GM12865 (cell line): Measurements from ENCODE around the gene TDRD10.

Experiments
- DNase-seq: peaks from one replicate; pipeline ENCODE4 v3.0.0; 2010; ENCODE audit warnings: low read depth
- H3K4me3 ChIP-seq: 2 replicates; pipeline ENCODE4 v1.5.1; 2011; ENCODE audit warnings: mild to moderate bottlenecking, low read depth, low read length, control low read depth
- TF ChIP-seq, protein P1 (sequence below): IDR thresholded peaks from 2 replicates; pipeline ENCODE4 v1.5.1; 2011; ENCODE audit warnings: low read length, control low read depth, low read depth, inconsistent platforms; ENCODE audit not compliant: insufficient read depth; ENCODE audit errors: missing control alignments

TDRD10 gene

DNA sequence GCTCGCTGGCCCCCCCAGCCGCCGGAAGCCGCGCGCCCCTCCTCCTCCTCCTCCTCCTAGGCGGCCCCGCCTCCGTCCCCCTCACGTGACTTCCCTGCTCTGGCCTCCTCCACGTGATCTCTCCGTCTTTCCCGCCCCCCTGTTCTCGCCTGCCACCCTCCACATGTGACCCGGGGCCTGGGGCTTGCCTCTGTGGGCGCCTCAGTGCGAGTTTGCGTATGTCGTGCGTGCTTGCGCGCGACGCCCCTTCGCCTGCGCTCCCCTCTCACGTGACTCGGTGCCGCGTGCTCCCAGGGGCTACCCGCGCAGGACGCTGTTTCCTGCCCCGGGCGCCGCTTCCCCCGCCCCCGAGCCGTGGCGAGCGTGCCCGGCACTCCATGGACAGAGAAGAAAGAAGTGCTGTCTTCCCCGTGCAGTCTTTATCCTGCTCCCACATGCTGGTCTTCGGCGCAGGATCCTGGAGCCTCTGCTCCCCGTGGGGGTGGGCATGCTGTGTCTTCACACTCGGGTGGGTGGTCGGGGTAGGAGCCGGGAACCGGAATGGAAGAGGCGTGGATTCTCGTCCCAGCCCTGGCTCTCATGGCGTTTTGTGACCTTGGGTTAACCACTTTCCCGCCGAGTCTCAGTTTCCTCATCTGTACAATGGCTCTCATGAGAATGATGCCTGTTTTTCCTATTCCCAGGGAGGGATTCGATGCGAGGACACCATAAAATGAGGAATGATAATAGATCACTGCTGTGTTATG, 56.9 kb downstream of the TDRD10 start:
- H3K4me3 ChIP-seq = peak overlapping the region; percentile 96
- TF ChIP-seq, protein P1, sequence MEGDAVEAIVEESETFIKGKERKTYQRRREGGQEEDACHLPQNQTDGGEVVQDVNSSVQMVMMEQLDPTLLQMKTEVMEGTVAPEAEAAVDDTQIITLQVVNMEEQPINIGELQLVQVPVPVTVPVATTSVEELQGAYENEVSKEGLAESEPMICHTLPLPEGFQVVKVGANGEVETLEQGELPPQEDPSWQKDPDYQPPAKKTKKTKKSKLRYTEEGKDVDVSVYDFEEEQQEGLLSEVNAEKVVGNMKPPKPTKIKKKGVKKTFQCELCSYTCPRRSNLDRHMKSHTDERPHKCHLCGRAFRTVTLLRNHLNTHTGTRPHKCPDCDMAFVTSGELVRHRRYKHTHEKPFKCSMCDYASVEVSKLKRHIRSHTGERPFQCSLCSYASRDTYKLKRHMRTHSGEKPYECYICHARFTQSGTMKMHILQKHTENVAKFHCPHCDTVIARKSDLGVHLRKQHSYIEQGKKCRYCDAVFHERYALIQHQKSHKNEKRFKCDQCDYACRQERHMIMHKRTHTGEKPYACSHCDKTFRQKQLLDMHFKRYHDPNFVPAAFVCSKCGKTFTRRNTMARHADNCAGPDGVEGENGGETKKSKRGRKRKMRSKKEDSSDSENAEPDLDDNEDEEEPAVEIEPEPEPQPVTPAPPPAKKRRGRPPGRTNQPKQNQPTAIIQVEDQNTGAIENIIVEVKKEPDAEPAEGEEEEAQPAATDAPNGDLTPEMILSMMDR = no peak
- peak; percentile 100 for DNase-seq

DNA sequence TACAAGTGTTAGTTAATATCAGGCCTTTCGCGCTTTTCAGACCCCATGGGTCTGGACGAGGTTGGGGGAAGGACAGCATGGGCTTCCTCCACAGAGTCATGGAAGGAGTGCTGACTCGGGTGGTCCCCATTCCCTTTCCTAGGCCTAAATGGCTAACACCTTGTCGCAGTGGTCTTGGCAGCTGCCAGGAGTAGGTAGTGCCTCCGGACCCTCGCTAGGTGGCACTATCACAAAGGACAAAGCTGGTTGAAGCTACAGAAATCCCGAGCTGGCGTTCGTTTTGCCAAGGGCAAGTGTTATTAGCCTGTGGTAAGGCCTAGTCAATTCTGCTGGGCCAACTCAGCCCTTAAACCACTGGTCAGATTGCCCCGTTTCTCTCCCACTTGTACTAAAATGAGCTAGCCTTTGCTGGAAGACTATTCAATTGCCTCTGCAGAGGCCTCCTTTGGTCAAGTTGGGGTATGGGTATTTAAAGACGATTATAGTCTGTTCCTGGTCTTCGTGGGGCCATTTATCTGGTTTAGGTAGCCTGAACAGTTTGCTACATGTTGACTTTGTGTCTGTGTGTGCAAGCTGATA, 57.5 kb downstream of the TDRD10 start:
- peak overlapping the region; percentile 96 for H3K4me3 ChIP-seq
- DNase-seq = peak; percentile 94
- TF ChIP-seq, protein P1 = peak; percentile 96

DNA sequence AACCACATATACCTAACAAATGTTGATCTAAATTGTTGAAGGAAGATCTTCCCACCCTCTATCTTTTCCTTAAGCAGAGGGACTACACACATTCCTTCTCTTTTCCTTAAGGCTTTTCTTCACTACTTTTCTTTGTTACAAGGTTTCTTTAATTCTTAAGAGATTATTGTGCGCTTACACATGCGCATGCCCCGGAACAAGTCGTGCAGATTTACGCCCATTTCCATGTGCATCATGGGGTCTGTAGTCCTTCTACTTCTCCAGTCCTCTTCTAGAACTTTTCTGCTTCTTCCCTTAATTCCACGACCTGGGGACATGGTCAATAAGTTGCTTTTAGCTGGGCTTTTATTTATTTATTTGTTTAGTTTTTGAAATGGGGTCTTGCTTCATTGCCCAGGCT, 63.9 kb downstream of the TDRD10 start:
- H3K4me3 ChIP-seq = no peak overlapping the region
- DNase-seq = no peak
- TF ChIP-seq, protein P1 = no peak

DNA sequence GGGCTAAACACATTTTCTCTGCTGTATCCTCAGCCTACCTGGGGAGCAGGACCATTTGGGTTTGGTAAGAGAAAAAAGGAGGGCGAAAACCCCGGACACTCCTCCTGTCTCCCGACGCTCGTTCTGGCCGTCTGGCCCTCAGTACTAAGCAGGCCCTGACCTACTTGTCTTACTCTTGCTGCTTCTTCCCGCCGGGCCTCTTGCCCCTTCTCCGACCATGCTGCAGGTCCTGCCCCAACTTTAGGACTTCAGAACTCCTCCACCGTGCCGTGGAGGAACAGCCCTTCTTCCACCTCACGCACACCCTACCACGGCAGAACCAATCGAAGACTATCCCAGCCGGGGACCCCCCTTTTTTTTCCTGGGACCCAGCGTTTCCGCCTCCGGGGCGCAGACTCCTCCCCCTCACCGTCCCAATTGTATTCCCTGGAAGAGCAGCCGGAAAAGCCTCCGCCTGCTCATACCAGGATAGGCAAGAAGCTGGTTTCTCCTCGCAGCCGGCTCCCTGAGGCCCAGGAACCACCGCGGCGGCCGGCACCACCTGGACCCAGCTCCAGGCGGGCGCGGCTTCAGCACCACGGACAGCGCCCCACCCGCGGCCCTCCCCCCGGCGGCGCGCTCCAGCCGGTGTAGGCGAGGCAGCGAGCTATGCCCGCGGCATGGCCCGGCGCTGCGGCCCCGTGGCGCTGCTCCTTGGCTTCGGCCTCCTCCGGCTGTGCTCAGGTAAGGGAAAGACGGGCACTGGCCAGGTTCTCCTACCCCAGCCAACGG, 65.6 kb downstream of the TDRD10 start, which contains the start of gene CHRNB2:
Gene CHRNB2 (plus strand): TSS at position 393 of the 771 bp plus-strand sequence. CDS start 267 bp downstream, at position 660.
- TF ChIP-seq, protein P1 = no peak
- peak; percentile 63 for DNase-seq
- H3K4me3 ChIP-seq = no peak within 1 kb of the TSS

DNA sequence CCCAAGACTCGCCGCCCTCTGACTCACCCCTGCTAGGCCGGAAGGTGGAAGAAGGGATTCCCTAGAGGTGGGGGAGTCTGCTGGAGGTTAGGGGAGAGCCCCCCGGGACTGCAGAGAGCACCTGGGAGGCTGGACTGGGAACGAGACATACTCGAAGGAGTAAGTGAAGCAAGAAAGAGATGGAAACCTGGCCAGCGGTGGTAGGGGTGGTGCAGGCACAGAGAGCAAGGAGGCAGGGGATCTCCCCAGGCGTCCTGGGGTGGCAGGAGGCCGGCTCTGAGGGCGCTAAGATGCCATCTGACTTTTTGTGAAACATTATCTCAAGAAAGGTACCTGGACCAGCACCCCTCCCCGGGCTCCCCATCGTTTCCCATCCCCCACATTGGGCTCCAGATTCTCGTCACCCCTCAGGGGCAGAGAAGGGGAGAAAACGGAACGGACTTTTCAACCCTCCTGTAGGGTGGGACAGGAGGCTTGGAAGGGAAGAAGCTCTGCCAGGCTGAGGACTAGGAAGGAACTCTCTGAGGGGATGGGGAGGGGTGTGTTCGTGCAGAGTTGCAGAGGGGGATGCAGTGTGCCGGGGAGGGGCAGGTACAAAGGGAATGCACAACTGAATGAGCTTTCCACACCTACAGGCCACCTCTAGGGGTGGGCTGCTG, 66.3 kb downstream of the TDRD10 start:
- H3K4me3 ChIP-seq = no peak overlapping the region
- DNase-seq = no peak
- TF ChIP-seq, protein P1 = no peak

DNA sequence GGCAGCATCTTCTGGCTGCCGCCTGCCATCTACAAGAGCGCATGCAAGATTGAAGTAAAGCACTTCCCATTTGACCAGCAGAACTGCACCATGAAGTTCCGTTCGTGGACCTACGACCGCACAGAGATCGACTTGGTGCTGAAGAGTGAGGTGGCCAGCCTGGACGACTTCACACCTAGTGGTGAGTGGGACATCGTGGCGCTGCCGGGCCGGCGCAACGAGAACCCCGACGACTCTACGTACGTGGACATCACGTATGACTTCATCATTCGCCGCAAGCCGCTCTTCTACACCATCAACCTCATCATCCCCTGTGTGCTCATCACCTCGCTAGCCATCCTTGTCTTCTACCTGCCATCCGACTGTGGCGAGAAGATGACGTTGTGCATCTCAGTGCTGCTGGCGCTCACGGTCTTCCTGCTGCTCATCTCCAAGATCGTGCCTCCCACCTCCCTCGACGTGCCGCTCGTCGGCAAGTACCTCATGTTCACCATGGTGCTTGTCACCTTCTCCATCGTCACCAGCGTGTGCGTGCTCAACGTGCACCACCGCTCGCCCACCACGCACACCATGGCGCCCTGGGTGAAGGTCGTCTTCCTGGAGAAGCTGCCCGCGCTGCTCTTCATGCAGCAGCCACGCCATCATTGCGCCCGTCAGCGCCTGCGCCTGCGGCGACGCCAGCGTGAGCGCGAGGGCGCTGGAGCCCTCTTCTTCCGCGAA, 69.4 kb downstream of the TDRD10 start:
- DNase-seq = no peak
- TF ChIP-seq, protein P1 = no peak
- H3K4me3 ChIP-seq = no peak overlapping the region
